HPDE6-E6E7 (cell line): ENCODE results near the gene MELK.

Experiments
- DNase-seq: peaks from one replicate; pipeline ENCODE4 v3.0.0; 2011; ENCODE audit warnings: missing footprints; ENCODE audit errors: extremely low spot score

Gene MELK

GRCh38 chr9:36584620-36585460 is 12.1 kb downstream of the MELK start:
- DNase-seq: peak; percentile 29

- DNase-seq: no peak
Measured at GRCh38 chr9:36590231-36590630, 17.5 kb downstream of the MELK start.

- DNase-seq: no peak
Measured at GRCh38 chr9:36592801-36593583, 20.3 kb downstream of the MELK start.

- no peak for DNase-seq
Measured at GRCh38 chr9:36594213-36594612, 21.5 kb downstream of the MELK start.

GRCh38 chr9:36597412-36598178 is 24.9 kb downstream of the MELK start:
- DNase-seq: no peak

GRCh38 chr9:36598273-36598672 is 25.6 kb downstream of the MELK start:
- DNase-seq: no peak

- no peak for DNase-seq
Measured at GRCh38 chr9:36603006-36603405, 30.3 kb downstream of the MELK start.

- DNase-seq: no peak
Measured at GRCh38 chr9:36609306-36609705, 36.6 kb downstream of the MELK start.

- DNase-seq: no peak
Measured at GRCh38 chr9:36622121-36622520, 49.4 kb downstream of the MELK start.

- DNase-seq: no peak
Measured at GRCh38 chr9:36623280-36623679, 50.6 kb downstream of the MELK start.

- DNase-seq: peak; percentile 54
Measured at GRCh38 chr9:36625006-36625615, 52.4 kb downstream of the MELK start.

GRCh38 chr9:36632892-36633291 is 60.2 kb downstream of the MELK start:
- no peak for DNase-seq

- no peak for DNase-seq
Measured at GRCh38 chr9:36637491-36638270, 65.0 kb downstream of the MELK start.

GRCh38 chr9:36640771-36641381 is 68.2 kb downstream of the MELK start:
- no peak for DNase-seq

- no peak for DNase-seq
Measured at GRCh38 chr9:36642817-36643216, 70.1 kb downstream of the MELK start.

GRCh38 chr9:36656842-36657241 is 84.1 kb downstream of the MELK start:
- DNase-seq: no peak

GRCh38 chr9:36659500-36659899 is 86.8 kb downstream of the MELK start:
- DNase-seq: no peak

GRCh38 chr9:36664806-36665205 is 92.1 kb downstream of the MELK start:
- DNase-seq: no peak

GRCh38 chr9:36665387-36665786 is 92.7 kb downstream of the MELK start:
- DNase-seq: no peak

- DNase-seq: peak; percentile 23
Measured at GRCh38 chr9:36665921-36666431, 93.3 kb downstream of the MELK start.
